GM21447 (cell line): ENCODE results near the gene EGR4.

Source experiments
- ATAC-seq: cut with Tn5 transposase; IDR thresholded peaks from one replicate; pipeline ENCODE4 v1.9.1; 2021; ENCODE audit not compliant: unreplicated experiment

EGR4 gene

DNA sequence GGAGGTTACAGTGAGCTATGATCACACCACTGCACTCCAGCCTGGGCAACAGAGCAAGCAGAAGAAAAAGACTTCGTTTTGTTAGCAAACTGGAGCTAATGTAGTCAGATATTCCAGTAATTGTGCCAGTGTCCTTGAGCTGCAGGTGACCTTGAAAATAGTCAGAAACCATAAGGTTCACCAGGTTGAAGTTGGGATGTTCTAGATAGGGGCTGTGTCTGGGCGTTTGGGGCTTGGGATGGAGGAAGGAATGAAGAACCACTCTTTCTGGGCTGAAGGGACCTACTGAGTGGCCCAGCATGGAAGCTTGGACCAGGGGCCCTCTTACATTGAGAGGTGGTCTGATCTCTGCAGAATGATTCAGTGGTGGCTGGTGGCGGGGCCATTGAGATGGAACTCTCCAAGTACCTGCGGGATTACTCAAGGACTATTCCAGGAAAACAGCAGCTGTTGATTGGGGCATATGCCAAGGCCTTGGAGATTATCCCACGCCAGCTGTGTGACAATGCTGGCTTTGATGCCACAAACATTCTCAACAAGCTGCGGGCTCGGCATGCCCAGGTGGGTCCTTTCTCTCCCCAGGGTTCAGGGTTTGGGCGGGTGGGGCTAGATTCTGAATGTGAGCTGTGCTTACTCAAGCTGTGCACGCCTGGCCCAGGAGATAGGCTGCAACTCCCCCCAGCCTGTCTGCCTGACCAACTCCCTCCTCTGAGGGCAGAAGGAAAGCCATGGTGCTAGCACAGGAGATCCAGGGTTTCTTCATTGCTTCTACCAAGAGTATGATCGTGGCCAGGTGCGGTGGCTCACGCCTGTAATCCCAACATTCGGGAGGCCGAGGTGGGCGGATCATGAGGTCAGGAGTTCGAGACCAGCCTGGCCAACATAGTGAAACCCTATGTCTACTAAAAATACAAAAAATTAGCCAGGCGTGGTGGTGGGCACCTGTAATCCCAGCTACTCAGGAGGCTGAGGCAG, 42.2 kb downstream of the EGR4 start:
- no peak for ATAC-seq

DNA sequence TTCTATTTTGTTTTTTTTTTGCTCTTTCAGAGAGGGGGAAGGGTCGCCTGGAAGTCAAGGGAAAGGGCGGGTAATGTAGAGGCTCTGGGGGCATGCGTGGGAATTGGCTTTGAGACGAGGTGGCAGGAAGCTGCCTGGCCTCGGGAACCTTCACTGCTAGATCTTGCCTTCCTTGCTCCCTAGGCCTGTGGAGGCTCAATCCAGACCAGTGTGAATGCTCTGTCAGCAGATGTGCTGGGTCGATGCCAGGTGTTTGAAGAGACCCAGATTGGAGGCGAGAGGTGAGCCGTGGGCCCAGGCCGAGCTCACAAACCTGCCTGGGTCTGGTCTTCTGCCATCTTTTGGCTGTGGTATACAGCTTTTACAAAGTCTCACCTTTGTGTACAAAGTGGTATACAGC, 43.7 kb downstream of the EGR4 start:
- ATAC-seq, result no peak

DNA sequence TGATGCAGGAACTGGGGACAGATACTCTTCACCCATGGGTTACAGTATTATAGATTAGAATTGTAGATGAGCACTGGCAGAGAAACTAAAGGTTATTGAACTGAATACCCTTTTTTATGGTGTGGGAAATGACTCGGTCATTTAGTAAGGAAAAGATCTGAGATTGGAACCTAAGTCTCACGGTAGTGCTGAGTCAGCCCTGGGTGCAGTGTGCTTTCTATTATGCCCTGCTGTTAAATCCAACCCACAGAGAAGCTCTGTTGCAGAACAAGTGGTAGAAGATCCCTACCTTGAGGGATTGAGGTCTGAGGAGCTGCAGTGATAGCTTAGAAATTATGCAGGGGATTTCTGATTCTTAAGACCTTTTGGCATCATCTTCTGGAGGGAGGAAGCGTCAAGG, 46.5 kb downstream of the EGR4 start:
- ATAC-seq, result no peak

DNA sequence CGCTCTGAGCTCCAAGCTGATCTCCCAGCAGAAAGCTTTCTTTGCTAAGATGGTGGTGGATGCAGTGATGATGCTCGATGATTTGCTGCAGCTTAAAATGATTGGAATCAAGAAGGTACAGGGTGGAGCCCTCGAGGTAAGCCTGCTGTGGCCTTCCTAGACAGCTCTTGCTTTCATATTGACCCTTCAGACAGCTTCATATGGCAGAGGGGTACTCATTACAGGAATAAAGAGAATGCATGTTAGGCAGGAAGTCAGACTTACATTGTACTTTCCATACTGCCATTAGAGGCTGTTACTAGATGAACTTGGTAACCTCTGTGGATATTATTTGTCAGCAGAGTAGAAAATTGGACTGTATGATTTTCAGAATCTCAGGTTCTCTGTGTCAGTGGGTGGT, 48.8 kb downstream of the EGR4 start:
- ATAC-seq, result no peak

DNA sequence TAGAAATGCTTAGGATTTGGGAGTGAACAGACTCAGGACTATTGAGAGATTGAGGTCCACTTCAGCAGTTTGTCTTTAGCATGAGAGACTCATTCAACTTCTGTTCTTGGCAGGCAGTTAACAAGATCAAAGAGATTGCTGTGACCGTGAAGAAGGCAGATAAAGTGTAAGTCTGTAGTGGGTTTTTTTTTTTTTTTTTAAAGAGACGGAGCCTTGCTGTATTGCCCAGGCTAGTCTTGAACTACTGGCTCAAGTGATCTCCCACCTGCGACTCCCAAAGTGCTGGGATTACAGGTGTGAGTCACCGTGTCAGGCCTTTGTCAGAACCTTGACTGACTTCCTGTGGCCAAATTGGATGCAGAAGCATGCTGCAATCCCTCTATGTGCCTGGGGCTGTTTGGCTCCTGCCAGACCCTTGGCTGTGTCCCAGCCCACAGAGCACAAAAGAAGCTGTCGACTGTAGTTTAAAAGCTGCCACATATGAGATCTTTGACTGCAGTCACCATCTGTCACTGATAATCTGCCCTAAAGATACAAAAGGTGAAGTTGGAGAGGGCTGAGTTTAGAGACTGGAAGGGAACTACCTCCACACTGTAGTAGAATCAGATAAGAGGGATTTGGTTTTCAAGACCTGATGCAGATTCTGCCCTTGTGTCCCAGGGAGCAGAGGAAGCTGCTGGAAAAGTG, 49.3 kb downstream of the EGR4 start:
- ATAC-seq, result no peak
